ENCODE results near the gene TMEM89.

GRCh38 chr3:48641396-48641795, 19.8 kb upstream of the TMEM89 start:
- TF ChIP-seq POLR2A (IDR thresholded peaks at IDR 0.05), result no peak
- no peak for TF ChIP-seq CTCF (IDR thresholded peaks at IDR 0.05)
